DMS53 (cell line): ENCODE measurements around the gene VTN.
A peak's percentile ranks its signal among the peaks of the same experiment; 100 is the strongest.

Experiments used
- DNase-seq: peaks from one replicate; lab custom pipeline; 2025; lab: John Stamatoyannopoulos, UW

The VTN gene

GRCh38 chr17:28370035-28370743 is at the start of gene VTN:
VTN (minus strand) TSS chr17:28370307; CDS start chr17:28370203, 104 bp downstream.
- peak; percentile 54 for DNase-seq

GRCh38 chr17:28416703-28417311 is 46.7 kb upstream of the VTN start:
- peak; percentile 83 for DNase-seq

- DNase-seq: no peak
These were observed 45.8 kb upstream of the VTN start for GRCh38 chr17:28415886-28416285.

GRCh38 chr17:28413804-28414203 is 43.7 kb upstream of the VTN start:
- no peak for DNase-seq

- DNase-seq: no peak
These were observed 42.0 kb upstream of the VTN start for GRCh38 chr17:28412099-28412498.

- DNase-seq: no peak
These were observed 37.8 kb upstream of the VTN start for GRCh38 chr17:28407974-28408306.

- DNase-seq: no peak
These were observed 37.2 kb upstream of the VTN start for GRCh38 chr17:28407130-28407973.

- peak; percentile 81 for DNase-seq
These were observed 36.3 kb upstream of the VTN start for GRCh38 chr17:28406473-28406814.

GRCh38 chr17:28405632-28406472 is 35.7 kb upstream of the VTN start, which contains the start of gene SLC46A1:
SLC46A1 (minus strand) TSS chr17:28406212; CDS start chr17:28406114, 98 bp downstream.
- DNase-seq: peak; percentile 77

- peak; percentile 45 for DNase-seq
These were observed 34.9 kb upstream of the VTN start for GRCh38 chr17:28404812-28405570.

- no peak for DNase-seq
These were observed 34.3 kb upstream of the VTN start for GRCh38 chr17:28404461-28404811.

GRCh38 chr17:28404007-28404406 is 33.9 kb upstream of the VTN start:
- no peak for DNase-seq

GRCh38 chr17:28402844-28403243 is 32.7 kb upstream of the VTN start:
- no peak for DNase-seq

GRCh38 chr17:28402224-28402630 is 32.1 kb upstream of the VTN start:
- peak; percentile 76 for DNase-seq

GRCh38 chr17:28399808-28400207 is 29.7 kb upstream of the VTN start:
- no peak for DNase-seq

- peak; percentile 34 for DNase-seq
These were observed 28.3 kb upstream of the VTN start for GRCh38 chr17:28398280-28398981.

GRCh38 chr17:28397687-28398279 is 27.7 kb upstream of the VTN start:
- no peak for DNase-seq

- no peak for DNase-seq
These were observed 27.2 kb upstream of the VTN start for GRCh38 chr17:28397275-28397674.

GRCh38 chr17:28396635-28397239 is 26.6 kb upstream of the VTN start:
- no peak for DNase-seq

GRCh38 chr17:28395968-28396367 is 25.9 kb upstream of the VTN start:
- no peak for DNase-seq
